ENCODE measurements around the gene TBX21.

The TBX21 gene

GRCh38 chr17:47732399-47733046 is 513 bp upstream of the TBX21 start:
- no peak overlapping the region for H3K4me3 ChIP-seq (ENCODE audit: low read depth, low read length)
- DNase-seq (ENCODE audit: low read depth) = no peak
- TF ChIP-seq, protein P1, sequence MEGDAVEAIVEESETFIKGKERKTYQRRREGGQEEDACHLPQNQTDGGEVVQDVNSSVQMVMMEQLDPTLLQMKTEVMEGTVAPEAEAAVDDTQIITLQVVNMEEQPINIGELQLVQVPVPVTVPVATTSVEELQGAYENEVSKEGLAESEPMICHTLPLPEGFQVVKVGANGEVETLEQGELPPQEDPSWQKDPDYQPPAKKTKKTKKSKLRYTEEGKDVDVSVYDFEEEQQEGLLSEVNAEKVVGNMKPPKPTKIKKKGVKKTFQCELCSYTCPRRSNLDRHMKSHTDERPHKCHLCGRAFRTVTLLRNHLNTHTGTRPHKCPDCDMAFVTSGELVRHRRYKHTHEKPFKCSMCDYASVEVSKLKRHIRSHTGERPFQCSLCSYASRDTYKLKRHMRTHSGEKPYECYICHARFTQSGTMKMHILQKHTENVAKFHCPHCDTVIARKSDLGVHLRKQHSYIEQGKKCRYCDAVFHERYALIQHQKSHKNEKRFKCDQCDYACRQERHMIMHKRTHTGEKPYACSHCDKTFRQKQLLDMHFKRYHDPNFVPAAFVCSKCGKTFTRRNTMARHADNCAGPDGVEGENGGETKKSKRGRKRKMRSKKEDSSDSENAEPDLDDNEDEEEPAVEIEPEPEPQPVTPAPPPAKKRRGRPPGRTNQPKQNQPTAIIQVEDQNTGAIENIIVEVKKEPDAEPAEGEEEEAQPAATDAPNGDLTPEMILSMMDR (conservative IDR thresholded peaks at IDR 0.05; ENCODE audit: low read depth, low read length) = no peak

DNA sequence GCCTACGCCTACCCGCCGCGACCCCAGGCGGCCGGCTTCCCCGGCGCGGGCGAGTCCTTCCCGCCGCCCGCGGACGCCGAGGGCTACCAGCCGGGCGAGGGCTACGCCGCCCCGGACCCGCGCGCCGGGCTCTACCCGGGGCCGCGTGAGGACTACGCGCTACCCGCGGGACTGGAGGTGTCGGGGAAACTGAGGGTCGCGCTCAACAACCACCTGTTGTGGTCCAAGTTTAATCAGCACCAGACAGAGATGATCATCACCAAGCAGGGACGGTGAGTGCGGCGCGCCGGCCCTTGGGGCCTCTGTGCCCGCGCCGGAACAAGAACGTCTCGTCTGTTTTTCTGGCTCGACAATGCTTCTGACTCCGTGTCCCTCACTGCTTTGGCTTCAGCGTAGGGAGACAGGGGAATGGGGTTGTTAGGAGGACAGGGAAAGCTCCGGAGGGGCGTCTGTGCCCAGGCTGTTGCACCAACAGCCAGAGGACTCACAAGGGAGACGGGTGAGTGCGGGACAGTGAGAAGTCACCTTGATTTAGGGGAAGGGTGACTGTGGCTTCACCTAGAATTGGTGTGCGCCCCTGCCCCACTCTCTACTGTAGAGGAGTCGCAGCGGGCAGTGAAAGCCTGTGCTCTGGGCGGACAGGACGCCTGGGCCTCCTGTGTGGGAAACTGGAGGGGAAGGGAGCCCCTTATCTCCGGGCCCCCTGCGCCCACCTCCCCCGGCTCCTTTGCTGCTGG is 806 bp downstream of the TBX21 start:
- H3K4me3 ChIP-seq (ENCODE audit: low read depth, low read length) = no peak overlapping the region
- no peak for DNase-seq (ENCODE audit: low read depth)
- TF ChIP-seq, protein P1 (conservative IDR thresholded peaks at IDR 0.05; ENCODE audit: low read depth, low read length) = no peak

GRCh38 chr17:47735139-47735464 is 2.1 kb downstream of the TBX21 start:
- TF ChIP-seq, protein P1 (conservative IDR thresholded peaks at IDR 0.05; ENCODE audit: low read depth, low read length) = no peak
- no peak overlapping the region for H3K4me3 ChIP-seq (ENCODE audit: low read depth, low read length)
- DNase-seq (ENCODE audit: low read depth) = no peak

GRCh38 chr17:47735536-47736011 is 2.5 kb downstream of the TBX21 start:
- H3K4me3 ChIP-seq (ENCODE audit: low read depth, low read length) = no peak overlapping the region
- TF ChIP-seq, protein P1 (conservative IDR thresholded peaks at IDR 0.05; ENCODE audit: low read depth, low read length) = no peak
- DNase-seq (ENCODE audit: low read depth) = no peak

DNA sequence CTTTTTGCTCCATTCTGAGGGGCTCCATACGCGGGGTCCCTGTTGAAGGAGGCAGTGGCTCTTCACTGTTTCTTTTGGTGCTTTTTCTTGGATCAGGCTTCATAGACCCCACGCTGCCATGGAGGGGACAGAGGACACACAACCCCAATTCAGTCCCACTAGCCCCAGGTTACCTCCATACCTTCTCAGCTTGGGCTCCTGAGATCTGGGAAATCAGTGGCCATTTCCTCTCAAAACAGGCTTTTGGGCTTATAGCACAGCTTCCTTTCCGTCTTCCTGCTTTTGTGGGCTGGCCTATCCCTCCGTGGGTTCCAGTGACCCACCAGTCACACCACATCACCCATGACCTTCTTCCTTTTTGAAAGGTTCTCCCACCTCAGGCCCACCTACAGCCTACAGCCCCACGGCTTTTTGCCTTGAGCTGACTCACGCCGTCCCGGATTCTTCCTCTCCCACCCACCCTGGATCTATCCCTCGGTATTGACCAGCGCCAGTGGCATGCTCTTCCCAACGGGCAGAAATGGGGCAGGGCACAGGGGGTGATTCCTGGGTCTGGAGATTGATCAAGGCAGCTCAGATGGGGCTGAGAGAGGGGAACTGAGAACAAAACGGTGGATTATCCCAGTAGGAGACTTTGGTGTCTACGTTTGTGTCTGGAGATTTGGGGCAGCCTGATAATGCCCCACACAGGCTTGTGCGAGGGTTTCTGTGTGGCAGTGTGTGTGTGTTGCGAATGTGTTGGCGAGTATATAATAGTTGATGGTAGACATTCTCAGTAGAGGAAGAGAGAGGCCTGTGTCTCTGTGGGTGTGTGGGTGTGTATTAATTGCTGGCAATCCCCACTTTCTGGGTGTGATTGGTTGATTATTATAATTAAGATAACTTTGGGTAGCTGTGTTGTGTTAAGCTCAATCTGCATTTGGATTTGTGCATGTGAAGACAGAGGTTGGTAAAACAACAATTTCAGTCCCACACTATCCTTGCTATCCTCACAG is 3.8 kb downstream of the TBX21 start:
- H3K4me3 ChIP-seq (ENCODE audit: low read depth, low read length) = no peak overlapping the region
- TF ChIP-seq, protein P1 (conservative IDR thresholded peaks at IDR 0.05; ENCODE audit: low read depth, low read length) = no peak

DNA sequence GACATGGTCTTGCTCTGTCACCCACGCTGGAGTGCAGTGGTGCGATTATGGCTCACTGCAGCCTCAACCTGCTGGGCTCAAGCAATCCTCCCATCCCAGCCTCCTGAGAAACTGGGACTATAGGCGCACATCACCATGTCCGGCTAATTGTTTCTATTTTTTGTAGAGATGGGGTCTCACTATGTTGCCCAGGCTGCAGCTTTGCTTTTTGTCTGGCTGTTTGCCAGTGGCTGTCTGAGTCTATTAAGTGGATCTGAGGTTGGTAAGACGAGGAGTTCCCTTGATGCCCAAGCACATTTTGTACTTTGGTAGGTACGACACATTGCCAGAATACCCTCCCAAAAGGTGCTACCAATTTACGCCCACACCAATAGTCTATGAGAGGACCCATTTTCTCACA is 5.1 kb downstream of the TBX21 start:
- DNase-seq (ENCODE audit: low read depth) = no peak
- TF ChIP-seq, protein P1 (conservative IDR thresholded peaks at IDR 0.05; ENCODE audit: low read depth, low read length) = no peak
- H3K4me3 ChIP-seq (ENCODE audit: low read depth, low read length) = no peak overlapping the region

More for the DNA sequence above, 3.8 kb downstream of the TBX21 start:
- DNase-seq (ENCODE audit: low read depth) = no peak
